RWPE1 (cell line): Measurements from ENCODE around the gene TMA7B.
"Not testable (repeated sequence)": the region's sequence is repeated elsewhere in the genome, so short reads cannot be mapped to it uniquely, and the experiment has no call there.

Source experiments
- CTCF ChIA-PET: fragments of 350-600 bp; sonication (Branson Sonifier 250); formaldehyde crosslinking; extraction: SDS; loops from one replicate; lab custom pipeline; 2021; lab: Yijun Ruan, JAX
- POLR2A ChIA-PET: fragments of 400-600 bp; formaldehyde crosslinking; extraction: SDS; loops from one replicate; lab custom pipeline; 2020; ENCODE audit warnings: antibody characterized with exemption; ENCODE audit not compliant: low non-redundant PET; lab: Yijun Ruan, JAX
- DNase-seq: peaks from one replicate; pipeline ENCODE4 v3.0.0; 2012; ENCODE audit warnings: low spot score
- H3K27ac ChIP-seq: fragments of 450-650 bp; 2 replicates; pipeline ENCODE4 v1.5.1; 2017
- CTCF ChIP-seq: fragments of 450-650 bp; conservative IDR thresholded peaks from 2 replicates; pipeline ENCODE4 v1.5.1; 2017; ENCODE audit warnings: low read depth, mild to moderate bottlenecking

TMA7B gene

GRCh38 chr22:39949964-39950737 is 10.0 kb upstream of the TMA7B start:
- H3K27ac ChIP-seq: no peak overlapping the region
- ChIA-PET POLR2A (no interaction called here), CTCF (no interaction called here)
- no peak for DNase-seq
- TF ChIP-seq CTCF: no peak

- H3K27ac ChIP-seq, DNase-seq, POLR2A ChIA-PET, CTCF ChIA-PET: not testable (repeated sequence)
Observed at GRCh38 chr22:39951603-39952293, 8.4 kb upstream of the TMA7B start.

- CTCF ChIA-PET: no interaction called here
- POLR2A ChIA-PET: no interaction called here
- DNase-seq: no peak
- no peak overlapping the region for H3K27ac ChIP-seq
- TF ChIP-seq CTCF: no peak
Observed at GRCh38 chr22:39952347-39952746, 7.8 kb upstream of the TMA7B start.

GRCh38 chr22:39953101-39953500 is 7.1 kb upstream of the TMA7B start:
- TF ChIP-seq CTCF: no peak
- no peak for DNase-seq
- ChIA-PET CTCF (interaction anchor here (1.1 kb wide), 1 partner anchor 24 kb away, joined by 3 read pairs; no protein-coding TSS in a partner anchor), POLR2A (no interaction called here)
- no peak overlapping the region for H3K27ac ChIP-seq

- TF ChIP-seq CTCF: no peak
- CTCF ChIA-PET: no interaction called here
- no peak for DNase-seq
- no peak overlapping the region for H3K27ac ChIP-seq
- POLR2A ChIA-PET: no interaction called here
Observed at GRCh38 chr22:39954584-39955055, 5.6 kb upstream of the TMA7B start.

GRCh38 chr22:39955675-39956074 is 4.5 kb upstream of the TMA7B start:
- ChIA-PET POLR2A (no interaction called here), CTCF (no interaction called here)
- no peak for TF ChIP-seq CTCF
- no peak for DNase-seq
- H3K27ac ChIP-seq: no peak overlapping the region
